HG02852 (cell line): Measurements from ENCODE around the gene GPR17.

ENCODE experiments used
- ATAC-seq: cut with Tn5 transposase; IDR thresholded peaks from one replicate; pipeline ENCODE4 v1.9.1; 2021; ENCODE audit warnings: mild to moderate bottlenecking, moderate library complexity; ENCODE audit not compliant: unreplicated experiment

Gene GPR17

DNA sequence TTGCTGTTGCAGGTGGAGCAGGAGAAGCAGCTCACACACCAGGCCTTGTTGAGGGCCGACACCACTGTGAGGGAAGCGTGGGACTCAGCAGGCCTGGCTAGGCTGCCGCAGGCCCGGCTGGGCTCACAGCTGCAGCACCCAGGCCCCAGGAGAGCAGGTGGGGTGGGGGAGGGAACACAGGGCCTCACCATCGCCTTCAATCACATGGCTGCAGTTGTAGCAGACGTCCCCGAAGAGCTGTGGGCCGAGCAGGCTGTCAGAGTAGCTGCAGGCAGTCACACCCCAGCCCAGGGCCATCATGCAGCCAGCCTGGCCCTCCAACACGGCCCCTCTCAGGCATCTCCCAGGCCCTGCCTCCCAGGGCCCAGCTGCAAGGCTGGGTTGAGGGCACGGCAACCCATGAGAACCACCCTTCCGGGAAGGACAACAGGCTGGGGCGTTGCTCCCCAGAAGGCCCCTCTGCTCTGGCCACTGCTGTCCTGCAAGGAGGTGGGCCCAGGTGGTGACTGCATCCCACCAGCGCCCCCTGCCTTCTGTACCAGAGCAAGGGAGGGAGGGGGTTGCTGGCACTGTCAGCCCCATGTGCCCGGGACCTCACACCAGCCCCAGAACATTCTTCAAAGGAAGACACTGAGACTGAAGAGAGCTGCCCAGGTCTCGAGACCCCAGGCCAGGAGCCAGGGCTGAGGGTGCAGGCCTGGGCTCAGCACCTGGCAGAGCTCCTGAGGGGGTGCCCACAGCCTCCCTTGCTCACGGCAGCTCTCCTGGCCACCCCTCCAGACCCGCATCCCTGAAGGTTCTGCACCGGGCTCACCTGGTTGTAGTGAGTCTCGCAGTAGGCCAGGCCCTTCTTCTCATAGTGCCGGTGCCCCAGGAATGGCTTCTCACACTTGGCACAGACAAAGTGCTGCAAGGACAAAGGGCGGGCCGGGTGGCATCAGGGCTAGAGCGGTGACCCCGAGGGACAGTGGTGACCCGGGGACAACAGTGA, 5.6 kb upstream of the GPR17 start:
- ATAC-seq, result peak; percentile 51

DNA sequence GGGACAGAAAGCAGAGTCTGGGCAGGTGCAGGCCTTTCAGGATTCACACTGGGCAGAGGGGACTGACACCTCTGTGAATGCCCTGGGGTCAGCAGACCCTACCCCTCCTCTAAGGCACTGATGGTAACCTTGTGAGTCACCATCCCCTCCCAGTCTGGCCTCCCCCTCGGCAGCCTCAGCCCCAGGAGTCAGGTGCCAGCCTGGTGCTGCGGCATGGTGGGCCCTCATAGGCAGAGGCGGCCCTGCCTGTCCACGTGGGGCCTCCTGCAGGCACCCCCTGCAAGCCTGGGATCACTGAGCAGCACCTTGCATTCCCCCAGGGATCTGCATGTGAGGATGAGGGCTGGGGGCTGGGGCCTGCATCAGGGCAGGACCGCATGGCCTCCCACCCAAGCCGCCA, 4.8 kb upstream of the GPR17 start:
- no peak for ATAC-seq

DNA sequence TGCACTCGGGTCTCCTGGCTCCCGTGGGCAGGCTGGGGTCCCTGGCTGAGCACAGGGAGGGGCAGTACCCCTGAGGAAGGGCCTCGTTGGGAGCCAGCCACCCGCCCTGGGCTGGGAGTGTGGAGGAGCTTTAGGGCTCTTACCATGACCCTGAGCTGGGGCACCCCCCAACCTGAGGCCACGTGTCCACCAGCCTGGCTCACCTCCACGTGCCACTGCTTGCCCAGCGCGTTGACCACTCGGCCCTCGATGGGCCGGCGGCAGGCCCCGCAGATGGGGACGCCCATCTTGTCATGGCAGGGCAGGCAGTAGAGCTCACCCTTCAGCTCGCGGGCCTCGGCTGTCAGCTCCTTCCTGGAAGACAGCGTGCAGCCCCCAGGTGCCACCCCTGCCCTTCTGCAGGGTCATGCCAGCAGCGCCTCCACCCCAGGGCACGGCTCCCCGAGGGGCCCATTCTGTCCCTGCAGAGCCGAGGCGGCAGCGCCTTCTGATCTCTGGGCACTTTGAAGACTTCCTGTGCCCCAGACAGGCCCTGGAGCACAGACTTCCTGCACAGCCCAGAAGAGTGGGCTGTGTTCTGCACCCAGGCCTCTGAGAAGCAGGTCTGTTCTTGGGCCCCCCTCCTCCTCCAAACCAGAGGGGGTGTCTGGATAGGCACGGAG, 4.0 kb upstream of the GPR17 start:
- no peak for ATAC-seq

DNA sequence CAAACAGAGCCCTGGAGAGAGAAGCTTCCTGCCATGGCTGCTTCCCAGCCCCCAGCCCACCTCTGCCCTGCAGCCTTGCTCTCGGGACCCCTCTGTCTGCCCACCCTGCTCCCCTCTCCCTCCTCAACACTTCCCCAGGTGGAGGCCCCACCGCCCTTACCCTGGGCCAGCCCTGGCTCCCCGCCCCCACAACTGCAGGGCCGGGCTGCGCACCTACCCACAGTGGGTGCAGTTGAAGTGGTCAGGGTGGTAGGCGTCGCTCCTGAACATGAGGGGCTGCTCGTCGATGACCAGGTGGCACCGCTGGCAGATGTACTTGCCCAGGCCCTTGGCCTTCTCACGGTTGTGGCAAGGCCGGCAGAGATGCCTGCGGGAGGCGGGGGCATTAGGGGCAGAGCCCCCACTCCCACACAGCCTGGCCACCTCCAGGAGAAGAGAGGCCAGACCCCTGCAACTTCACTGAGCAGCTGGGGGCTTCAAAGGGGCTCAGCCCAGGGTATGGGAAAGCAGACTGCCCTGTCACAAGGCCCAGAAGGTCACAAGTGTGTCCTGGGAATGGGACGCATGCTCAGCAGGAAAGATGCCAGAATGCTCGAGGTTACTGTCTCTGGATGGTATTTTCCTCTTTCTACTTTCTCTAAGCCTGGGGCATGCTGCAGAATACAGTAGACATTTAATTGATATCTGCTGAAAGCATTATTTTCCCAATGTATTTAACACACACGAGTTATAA, 3.1 kb upstream of the GPR17 start:
- ATAC-seq, result no peak

DNA sequence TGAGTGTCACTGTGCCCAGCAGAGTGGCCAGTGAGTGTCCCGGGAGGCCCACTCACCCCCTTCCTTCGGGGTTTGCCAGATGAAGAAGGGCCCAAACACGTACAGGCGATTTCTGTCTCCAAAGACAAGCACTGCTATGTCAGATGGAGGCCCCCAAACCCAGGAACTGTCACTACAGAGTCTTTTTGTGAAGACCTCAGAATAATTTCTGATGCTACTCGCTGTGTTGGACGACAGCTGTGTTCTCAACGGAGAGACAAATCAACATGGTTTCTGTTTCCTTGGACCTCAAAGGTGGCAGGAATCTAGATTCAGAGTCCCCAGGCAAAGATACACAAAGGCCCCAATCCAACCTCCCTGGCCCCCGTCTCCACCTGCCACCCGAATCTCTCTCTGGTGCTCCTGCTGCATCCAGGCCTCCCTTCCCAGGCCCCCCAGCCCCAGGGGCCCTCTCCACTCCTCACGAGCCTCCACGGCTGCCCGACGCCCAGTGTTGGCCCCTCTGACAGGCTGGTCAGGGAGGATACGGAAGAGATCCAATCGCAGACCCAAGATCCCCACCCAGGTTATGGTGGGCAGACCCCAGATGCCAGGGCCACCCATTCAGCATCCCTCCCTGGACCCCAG, 2.4 kb upstream of the GPR17 start:
- ATAC-seq, result no peak

DNA sequence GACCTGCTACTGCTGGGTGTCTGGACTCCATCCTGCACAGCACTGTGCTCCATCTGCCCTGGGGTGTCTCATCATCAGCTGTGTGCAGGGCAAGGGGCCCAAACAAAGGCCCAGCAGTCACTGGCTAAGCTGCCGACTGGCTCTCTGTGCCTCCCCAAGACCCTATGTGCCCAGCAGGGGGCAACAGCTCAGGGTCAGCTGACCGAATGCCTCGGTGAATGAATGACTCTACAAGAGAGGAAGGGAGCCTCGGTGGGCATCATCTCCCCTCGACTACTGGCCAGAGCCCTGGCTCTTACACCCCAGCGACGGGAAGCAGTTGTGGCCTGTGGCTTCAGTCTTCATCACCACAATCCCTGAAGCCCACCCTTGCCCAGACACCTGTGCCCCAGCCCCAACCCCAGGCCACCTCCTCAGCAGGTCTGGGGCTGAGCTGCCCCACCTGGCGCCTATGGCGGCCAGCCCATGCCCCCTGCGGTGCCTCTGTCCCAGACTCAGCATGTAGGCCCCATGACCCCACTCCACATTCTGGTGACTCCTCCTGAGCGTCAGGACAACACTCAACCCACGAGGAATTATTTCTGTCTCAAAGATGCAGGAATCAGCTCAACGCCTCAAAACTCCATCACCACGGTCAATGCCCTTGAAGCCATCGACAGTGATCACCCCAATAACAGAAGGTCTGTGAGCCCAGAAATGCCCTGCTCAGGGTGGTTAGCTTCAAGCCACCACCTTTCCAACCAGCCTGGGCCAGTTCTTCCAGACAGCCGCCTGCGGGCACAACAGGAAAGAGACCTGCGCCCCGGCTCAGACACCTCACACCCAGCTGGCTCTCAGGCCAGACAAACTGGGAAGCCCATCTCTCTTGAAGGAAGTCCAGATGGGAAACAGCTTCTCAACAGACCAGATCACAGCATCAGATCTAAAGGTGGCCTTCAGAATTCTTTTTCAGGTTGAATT, 1.6 kb upstream of the GPR17 start:
- ATAC-seq, result no peak

DNA sequence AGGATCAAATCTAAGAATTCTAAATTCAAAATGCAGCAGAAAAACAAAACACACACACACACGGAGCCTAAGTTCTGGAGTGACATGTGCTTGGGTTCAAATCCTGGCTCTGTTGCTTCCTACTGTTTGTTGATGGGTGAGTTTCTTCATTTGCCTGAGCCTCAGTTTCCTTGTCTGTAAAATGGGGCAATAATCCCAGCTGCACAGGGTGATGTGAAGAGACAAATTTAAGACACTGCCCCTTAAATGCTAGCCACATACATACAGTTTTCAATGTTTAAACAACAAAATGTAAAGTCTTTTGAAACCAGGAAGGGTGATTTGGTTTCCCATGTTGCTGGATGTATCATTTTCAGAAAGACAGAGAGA, 943 bp upstream of the GPR17 start:
- ATAC-seq, result no peak

DNA sequence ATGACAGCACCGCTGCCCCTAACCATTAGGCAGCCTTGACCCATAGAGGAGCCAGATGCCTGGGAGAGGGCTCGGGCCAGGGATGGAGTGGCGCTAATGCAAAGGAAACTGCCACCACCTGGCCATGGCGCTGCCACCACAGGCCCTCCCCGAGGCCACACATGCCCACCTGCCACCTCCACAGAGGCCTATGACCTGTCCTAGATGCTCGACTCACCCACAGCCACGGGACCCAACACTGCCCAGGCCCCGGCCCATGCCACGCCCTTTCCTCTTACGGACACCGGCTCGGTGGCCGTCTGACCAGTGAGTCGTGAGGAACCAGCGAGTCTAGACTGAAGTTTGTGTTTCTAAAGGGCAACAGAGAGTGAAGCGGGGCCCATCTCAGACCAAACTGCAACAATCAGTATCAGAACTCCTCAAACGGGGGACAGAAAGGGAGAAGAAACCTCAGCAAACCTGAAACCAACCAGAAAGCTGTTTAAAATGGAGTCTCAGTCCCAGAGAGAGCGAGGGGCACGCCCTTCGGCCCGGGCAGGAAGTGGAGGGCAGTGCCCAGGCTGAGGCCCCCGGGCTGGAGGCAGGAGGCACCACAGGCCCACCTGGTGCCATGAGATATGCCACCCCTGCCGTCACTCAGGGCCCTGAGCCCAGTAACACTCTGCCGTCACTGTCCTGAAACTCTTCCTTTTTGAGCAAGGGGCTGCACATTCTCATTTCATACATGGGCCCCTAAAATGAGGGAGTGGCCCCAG, 711 bp downstream of the GPR17 start:
- ATAC-seq, result no peak

DNA sequence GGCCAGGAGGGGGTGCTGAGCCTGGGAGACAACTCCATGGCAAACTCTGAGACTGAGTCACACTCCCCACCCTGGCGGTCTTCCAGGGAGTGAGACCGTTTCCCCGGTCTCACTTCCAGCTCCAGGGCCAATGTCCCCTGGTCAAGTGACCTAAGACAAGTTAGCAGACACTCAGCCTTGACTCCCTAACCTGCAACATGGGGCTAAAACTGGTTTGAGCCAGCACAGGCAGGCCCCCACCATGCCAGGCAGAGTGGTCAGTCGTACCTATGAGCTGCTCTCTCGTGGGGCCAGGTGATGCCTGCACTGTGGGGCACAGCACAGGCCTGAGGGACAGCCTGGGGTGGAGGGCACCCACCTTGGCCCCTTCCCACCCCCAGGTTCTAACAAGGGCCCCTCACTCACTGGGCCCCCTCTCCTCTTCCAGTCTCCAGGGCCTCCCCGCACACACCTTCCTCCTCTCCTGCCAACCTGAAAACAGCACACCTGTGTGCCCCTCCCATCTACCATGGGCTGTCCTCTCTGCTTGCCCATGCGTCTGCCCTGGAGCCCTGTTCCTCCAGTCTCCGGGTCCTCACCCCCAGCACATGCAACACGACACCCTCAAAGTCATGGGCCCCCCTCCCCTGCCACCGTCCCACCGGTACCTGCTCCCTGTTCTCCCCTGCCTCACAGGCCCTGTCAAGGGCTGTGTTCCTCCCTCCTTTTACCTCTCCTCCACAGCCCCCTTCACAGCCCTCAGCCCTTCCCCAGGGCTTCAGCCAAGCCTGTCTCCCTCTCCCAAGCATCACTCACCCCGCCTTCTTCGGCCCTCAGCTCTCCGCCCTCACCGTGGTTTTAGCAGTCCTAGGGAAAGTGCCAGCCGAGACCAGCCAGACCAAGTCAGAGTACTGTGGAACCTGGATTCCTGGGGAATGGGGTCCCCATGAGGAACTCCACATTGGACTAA, 1.6 kb downstream of the GPR17 start:
- no peak for ATAC-seq

DNA sequence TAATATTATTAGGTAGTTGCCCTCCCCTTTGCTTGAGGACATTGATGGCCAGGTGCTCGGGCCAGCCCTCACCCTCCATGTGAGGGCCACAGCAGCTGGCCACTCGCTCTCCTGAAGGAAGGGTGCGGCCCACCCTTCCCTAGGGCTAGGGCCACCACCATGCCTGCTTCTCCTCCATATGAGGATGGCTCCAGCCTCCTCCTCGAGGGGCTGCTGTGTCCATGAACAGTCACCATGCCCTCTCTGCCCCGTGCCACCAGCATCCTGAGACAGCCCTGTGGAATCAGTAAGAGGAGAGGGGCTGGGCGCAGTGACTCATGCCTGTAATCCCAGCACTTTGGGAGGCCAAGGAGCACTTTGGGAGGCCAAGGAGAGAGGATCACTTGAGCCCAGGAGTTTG, 2.4 kb downstream of the GPR17 start:
- no peak for ATAC-seq

DNA sequence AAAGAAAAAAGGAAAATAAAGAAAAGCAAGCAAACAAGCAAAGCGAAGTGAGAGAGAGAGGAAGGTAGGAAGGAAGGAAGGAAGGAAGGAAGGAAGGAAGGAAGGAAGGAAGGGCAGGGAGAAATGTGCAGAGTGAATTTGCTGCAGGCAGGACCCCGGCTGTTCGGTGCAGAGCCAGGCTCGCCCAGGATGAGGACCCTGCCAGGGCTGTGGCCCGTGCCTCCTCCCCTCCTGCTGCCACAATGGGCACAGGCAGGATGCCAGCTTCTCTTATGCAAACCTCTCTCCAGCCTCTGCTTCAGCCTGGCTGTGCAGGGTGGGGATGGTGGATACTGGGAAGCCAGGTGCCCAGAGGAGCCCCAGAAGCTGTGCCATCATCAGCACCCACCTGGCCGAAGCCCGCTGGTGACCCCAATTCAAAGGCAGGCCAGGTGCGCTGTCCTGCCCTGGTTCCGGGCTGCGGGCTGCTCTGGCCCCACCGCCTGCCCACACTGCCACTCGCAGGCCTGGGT, 3.2 kb downstream of the GPR17 start:
- no peak for ATAC-seq

DNA sequence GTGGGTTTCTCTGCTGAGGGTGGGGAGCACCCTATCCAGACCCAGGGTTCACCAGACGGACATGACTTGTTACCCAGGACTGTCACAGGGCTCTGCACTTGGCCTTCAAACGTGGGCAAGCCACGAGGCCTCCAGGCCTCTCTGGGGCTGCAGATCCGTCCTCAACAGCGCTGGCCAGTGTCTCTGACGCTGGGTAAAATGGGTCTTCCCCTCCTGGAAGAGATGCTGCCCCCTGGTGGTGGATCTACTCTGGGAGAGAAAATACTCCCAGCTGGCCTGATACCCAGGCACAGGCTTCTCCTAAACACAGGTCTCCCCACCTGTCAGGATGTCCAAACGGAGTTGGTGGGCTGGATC, 3.7 kb downstream of the GPR17 start:
- ATAC-seq, result peak; percentile 74

DNA sequence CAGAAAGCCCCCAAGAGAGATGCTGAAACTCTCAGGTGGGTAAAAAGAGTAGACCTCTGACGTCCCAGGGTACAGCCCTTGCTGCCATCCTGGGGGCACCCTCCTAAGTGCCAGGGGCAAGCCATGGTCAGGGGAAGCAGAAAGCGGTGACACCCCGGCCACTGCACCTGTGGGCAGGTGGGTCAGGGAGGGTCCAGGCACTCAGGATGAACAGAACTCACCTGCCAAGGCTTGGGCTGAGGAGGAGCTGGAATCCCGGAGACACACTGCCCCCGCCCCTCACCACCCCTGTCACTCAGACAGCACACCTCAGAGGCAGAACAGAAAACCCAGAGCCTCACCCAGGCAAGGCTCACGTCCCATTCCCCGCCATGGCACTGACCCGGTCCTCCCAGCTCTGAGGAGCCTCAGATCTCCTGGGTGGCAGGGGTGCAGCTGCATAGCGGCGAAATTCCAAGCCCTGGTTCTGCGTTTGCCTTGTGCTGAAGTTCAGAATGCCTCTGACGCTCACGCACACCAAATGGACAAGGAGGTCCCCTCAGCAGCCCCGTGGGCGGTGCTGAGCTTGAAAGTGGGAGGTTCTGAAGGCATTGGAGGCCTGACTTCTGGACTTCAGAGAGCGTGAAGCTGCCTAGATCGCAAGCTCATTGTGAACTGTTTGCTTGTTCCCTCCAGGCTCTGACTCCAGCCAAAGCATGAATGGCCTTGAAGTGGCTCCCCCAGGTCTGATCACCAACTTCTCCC, 4.3 kb downstream of the GPR17 start:
- no peak for ATAC-seq

DNA sequence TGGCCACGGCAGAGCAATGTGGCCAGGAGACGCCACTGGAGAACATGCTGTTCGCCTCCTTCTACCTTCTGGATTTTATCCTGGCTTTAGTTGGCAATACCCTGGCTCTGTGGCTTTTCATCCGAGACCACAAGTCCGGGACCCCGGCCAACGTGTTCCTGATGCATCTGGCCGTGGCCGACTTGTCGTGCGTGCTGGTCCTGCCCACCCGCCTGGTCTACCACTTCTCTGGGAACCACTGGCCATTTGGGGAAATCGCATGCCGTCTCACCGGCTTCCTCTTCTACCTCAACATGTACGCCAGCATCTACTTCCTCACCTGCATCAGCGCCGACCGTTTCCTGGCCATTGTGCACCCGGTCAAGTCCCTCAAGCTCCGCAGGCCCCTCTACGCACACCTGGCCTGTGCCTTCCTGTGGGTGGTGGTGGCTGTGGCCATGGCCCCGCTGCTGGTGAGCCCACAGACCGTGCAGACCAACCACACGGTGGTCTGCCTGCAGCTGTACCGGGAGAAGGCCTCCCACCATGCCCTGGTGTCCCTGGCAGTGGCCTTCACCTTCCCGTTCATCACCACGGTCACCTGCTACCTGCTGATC, 4.9 kb downstream of the GPR17 start:
- no peak for ATAC-seq

DNA sequence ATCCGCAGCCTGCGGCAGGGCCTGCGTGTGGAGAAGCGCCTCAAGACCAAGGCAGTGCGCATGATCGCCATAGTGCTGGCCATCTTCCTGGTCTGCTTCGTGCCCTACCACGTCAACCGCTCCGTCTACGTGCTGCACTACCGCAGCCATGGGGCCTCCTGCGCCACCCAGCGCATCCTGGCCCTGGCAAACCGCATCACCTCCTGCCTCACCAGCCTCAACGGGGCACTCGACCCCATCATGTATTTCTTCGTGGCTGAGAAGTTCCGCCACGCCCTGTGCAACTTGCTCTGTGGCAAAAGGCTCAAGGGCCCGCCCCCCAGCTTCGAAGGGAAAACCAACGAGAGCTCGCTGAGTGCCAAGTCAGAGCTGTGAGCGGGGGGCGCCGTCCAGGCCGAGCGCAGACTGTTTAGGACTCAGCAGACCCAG, 5.4 kb downstream of the GPR17 start:
- ATAC-seq, result no peak

DNA sequence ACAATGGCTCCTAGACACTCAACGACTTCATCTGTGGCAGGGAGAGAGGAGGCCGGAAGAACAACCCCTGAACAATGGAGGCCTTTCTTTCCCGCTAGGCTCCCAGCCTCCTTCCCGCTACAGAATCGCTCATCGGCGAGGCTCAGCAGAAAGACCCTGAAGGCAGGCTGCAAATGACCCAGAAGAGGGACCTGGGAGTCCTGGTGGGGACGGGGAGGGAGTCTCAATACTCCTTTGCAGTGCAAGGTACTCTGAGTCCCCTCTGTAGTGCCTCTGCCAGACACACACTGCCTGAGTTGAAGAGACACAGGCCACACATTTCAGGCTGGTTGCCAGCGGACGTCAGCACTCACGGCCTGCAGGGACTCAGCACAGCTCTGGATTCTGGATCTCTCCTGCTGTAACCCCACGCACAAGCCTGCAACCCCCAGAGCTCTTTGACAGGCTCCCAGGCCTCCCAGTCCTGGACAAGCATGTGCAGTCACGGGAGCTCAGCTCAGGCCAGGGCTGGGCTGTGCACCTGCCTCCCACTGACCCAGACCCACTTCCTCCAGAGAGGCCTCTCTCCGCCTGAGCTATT, 6.1 kb downstream of the GPR17 start:
- no peak for ATAC-seq
